MM.1S (cell line): ENCODE data around the gene LCE6A.

Experiments
- DNase-seq: peaks from one replicate; pipeline ENCODE4 v3.0.0-alpha.2; 2015
- H2AFZ ChIP-seq: fragments of 300-600 bp; sonication (generic); 2 replicates; pipeline ENCODE4 v1.6.0; 2016; ENCODE audit warnings: antibody characterized with exemption, low read length
- H3F3A ChIP-seq: fragments of 300-600 bp; sonication (generic); 2 replicates; pipeline ENCODE4 v1.6.1; 2016; ENCODE audit warnings: mild to moderate bottlenecking, antibody characterized with exemption, low read length, moderate library complexity, mixed read lengths; ENCODE audit not compliant: insufficient read depth
- H3K27ac ChIP-seq: fragments of 300-600 bp; sonication (generic); 2 replicates; pipeline ENCODE4 v1.5.1; 2016; ENCODE audit warnings: mild to moderate bottlenecking, low read length
- H3K27me3 ChIP-seq: fragments of 300-600 bp; sonication (generic); replicated peaks from 2 replicates; pipeline ENCODE4 v1.6.0; 2016; ENCODE audit warnings: low read length; ENCODE audit not compliant: insufficient read depth
- H3K36me3 ChIP-seq: fragments of 300-600 bp; sonication (generic); replicated peaks from 2 replicates; pipeline ENCODE4 v1.6.1; 2016; ENCODE audit warnings: mild to moderate bottlenecking, low read length, mixed read lengths; ENCODE audit not compliant: insufficient read depth
- H3K4me1 ChIP-seq: fragments of 300-600 bp; sonication (generic); 2 replicates; pipeline ENCODE4 v1.6.1; 2016; ENCODE audit warnings: low read length, mixed read lengths
- H3K4me2 ChIP-seq: fragments of 300-600 bp; sonication (generic); 2 replicates; pipeline ENCODE4 v1.6.0; 2016; ENCODE audit warnings: low read depth, low read length
- H3K4me3 ChIP-seq: fragments of 300-600 bp; sonication (generic); 2 replicates; pipeline ENCODE4 v1.5.1; 2016; ENCODE audit warnings: low read length, mixed read lengths
- H3K79me2 ChIP-seq: fragments of 300-600 bp; sonication (generic); 2 replicates; pipeline ENCODE4 v1.6.1; 2016; ENCODE audit warnings: mixed run types, low read length, mixed read lengths
- H3K9ac ChIP-seq: fragments of 300-600 bp; sonication (generic); 2 replicates; pipeline ENCODE4 v1.6.1; 2016; ENCODE audit warnings: low read length, mixed read lengths
- H3K9me2 ChIP-seq: fragments of 300-600 bp; sonication (generic); replicated peaks from 2 replicates; pipeline ENCODE4 v1.6.1; 2016; ENCODE audit warnings: mild to moderate bottlenecking, low read length, mixed read lengths; ENCODE audit not compliant: insufficient read depth
- H3K9me3 ChIP-seq: fragments of 300-600 bp; sonication (generic); replicated peaks from 2 replicates; pipeline ENCODE4 v1.6.1; 2016; ENCODE audit warnings: mild to moderate bottlenecking, low read length, mixed read lengths; ENCODE audit not compliant: insufficient read depth
- H4K20me1 ChIP-seq: fragments of 300-600 bp; sonication (generic); 2 replicates; pipeline ENCODE4 v1.6.1; 2016; ENCODE audit warnings: mild to moderate bottlenecking, low read length, moderate library complexity, mixed read lengths; ENCODE audit not compliant: insufficient read depth
- CTCF ChIP-seq: fragments of 300-600 bp; sonication (generic); IDR thresholded peaks from 2 replicates; pipeline ENCODE4 v1.5.1; 2016; ENCODE audit warnings: antibody characterized with exemption, low read length, mixed read lengths
- EZH2 ChIP-seq: fragments of 300-600 bp; sonication (generic); optimal IDR thresholded peaks from 2 replicates; pipeline ENCODE3; 2017; ENCODE audit warnings: low read depth, mild to moderate bottlenecking, antibody characterized with exemption, low read length, mixed read lengths
- EZH2phosphoT487 ChIP-seq: fragments of 300-600 bp; sonication (generic); IDR thresholded peaks from 2 replicates; pipeline ENCODE4 v1.6.1; 2018; ENCODE audit warnings: antibody characterized with exemption, low read length

LCE6A gene

GRCh38 chr1:152886085-152886484, 43.4 kb downstream of the LCE6A start:
- Histone ChIP-seq H4K20me1 (no peaks in the 10 kb centered on the region), H3K9me3 (no peaks in the 10 kb centered on the region), H3K4me1 (no peaks in the 10 kb centered on the region), H3K27me3 (no peaks in the 10 kb centered on the region), H3K9ac (no peak overlapping the region), H3K27ac (no peak overlapping the region), H3K36me3 (no peaks in the 10 kb centered on the region), H2AFZ (no peak overlapping the region), H3F3A (no peaks in the 10 kb centered on the region), H3K4me2 (no peak overlapping the region), H3K4me3 (no peak overlapping the region), H3K9me2 (no peaks in the 10 kb centered on the region), H3K79me2 (no peaks in the 10 kb centered on the region)
- no peak for DNase-seq
- TF ChIP-seq EZH2 (no peak), EZH2phosphoT487 (no peak), CTCF (no peak)

GRCh38 chr1:152886758-152887409, 44.2 kb downstream of the LCE6A start:
- no peak for TF ChIP-seq EZH2phosphoT487
- TF ChIP-seq CTCF, result no peak
- TF ChIP-seq EZH2, result no peak
- Histone ChIP-seq H3F3A (no peaks in the 10 kb centered on the region), H4K20me1 (no peaks in the 10 kb centered on the region), H3K9ac (no peak overlapping the region), H3K36me3 (no peaks in the 10 kb centered on the region), H3K4me1 (no peaks in the 10 kb centered on the region), H3K27ac (no peak overlapping the region), H2AFZ (no peak overlapping the region), H3K27me3 (no peaks in the 10 kb centered on the region), H3K4me2 (no peak overlapping the region), H3K9me2 (no peaks in the 10 kb centered on the region), H3K79me2 (no peaks in the 10 kb centered on the region), H3K9me3 (no peaks in the 10 kb centered on the region), H3K4me3 (no peak overlapping the region)
- no peak for DNase-seq

- no peaks in the 10 kb centered on the region for H3K36me3 ChIP-seq
- no peaks in the 10 kb centered on the region for H3K9me3 ChIP-seq
- H4K20me1 ChIP-seq, result no peaks in the 10 kb centered on the region
Observed at GRCh38 chr1:152888126-152888525, 45.5 kb downstream of the LCE6A start.

More at GRCh38 chr1:152888126-152888525, 45.5 kb downstream of the LCE6A start:
- Histone ChIP-seq H3K27ac (no peak overlapping the region), H3K79me2 (no peaks in the 10 kb centered on the region), H3K9ac (no peak overlapping the region), H3K4me1 (no peaks in the 10 kb centered on the region), H3F3A (no peaks in the 10 kb centered on the region), H3K4me2 (no peak overlapping the region), H2AFZ (no peak overlapping the region), H3K4me3 (no peak overlapping the region), H3K27me3 (no peaks in the 10 kb centered on the region), H3K9me2 (no peaks in the 10 kb centered on the region)
- TF ChIP-seq CTCF (no peak), EZH2phosphoT487 (no peak), EZH2 (no peak)
- DNase-seq, result no peak
